Mucosa of stomach (tissue), 1 donor: Measurements from ENCODE around the gene GRM8.

Source experiments
- H3K27me3 ChIP-seq: one replicate; pipeline ENCODE4 v1.7.0; 2013; ENCODE audit warnings: mild to moderate bottlenecking, low read length; ENCODE audit not compliant: control insufficient read depth, insufficient read depth
- H3K36me3 ChIP-seq: one replicate; pipeline ENCODE4 v1.7.0; 2013; ENCODE audit warnings: low read length; ENCODE audit not compliant: control insufficient read depth, insufficient read depth
- H3K4me1 ChIP-seq: one replicate; pipeline ENCODE4 v1.7.0; 2013; ENCODE audit warnings: mild to moderate bottlenecking, low read length; ENCODE audit not compliant: control insufficient read depth, insufficient read depth
- H3K4me3 ChIP-seq: one replicate; pipeline ENCODE4 v1.7.0; 2013; ENCODE audit warnings: low read length
- H3K9ac ChIP-seq: one replicate; pipeline ENCODE4 v1.7.0; 2013; ENCODE audit warnings: mild to moderate bottlenecking, low read length, moderate library complexity
- H3K9me3 ChIP-seq: one replicate; pipeline ENCODE4 v1.7.0; 2013; ENCODE audit warnings: mild to moderate bottlenecking, low read length, moderate library complexity; ENCODE audit not compliant: control insufficient read depth
- donor health status: Pancreatic carcinoma.

The GRM8 gene

DNA sequence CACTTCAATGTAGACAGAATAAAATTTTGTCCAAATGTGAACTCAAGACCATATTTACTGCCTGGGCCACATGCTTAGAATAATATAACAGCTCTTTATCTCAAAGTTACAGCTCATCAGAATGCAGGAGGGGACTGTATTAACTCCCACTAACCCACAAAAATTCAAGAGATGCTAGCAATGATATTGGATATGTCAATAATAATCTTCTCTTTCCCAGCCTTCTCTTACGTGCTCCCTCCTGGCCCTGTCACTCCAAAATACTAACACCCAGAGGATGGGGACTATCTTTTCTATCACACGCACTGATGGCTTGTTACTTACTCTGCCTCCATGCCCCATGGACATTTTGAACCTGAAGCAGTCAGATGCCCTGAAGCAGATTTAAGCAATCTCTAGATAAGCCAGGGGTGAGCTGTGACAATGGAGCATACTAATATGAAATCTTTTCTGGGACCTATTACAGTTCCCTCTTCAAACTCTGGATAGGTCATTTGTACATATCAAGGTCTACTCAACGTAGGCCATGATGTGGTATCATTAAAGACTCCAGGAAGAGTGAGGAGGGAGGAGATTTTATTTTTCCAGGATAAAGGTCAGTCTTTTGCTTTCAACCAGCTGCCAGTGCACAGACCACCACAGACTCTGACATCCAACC is 803.0 kb downstream of the GRM8 start:
- Histone ChIP-seq H3K27me3 (no peaks in the 10 kb centered on the region), H3K9me3 (no peaks in the 10 kb centered on the region), H3K4me3 (no peak overlapping the region), H3K36me3 (no peaks in the 10 kb centered on the region), H3K9ac (no peak overlapping the region), H3K4me1 (no peaks in the 10 kb centered on the region)

DNA sequence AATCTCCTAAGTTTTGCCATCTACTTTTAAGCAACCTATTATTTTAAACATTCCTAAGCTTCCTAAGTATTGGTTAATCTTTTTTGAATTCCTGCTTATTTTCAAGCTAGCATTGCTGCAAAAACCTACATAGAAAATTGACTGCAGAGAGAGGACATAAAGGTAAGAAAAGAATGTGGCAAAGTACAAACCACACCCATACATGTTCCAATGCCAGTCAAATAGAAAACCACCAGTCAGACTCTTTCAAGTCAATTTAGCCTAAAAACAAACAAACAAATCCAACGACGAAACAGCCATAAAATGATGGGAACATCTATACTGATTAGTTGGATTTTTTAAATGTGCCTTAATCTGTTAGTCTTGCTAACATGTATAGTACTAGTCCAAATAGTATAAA is 804.8 kb downstream of the GRM8 start:
- H3K4me1 ChIP-seq: no peaks in the 10 kb centered on the region
- no peaks in the 10 kb centered on the region for H3K27me3 ChIP-seq
- no peak overlapping the region for H3K9ac ChIP-seq
- no peaks in the 10 kb centered on the region for H3K9me3 ChIP-seq
- H3K4me3 ChIP-seq: no peak overlapping the region
- no peaks in the 10 kb centered on the region for H3K36me3 ChIP-seq

DNA sequence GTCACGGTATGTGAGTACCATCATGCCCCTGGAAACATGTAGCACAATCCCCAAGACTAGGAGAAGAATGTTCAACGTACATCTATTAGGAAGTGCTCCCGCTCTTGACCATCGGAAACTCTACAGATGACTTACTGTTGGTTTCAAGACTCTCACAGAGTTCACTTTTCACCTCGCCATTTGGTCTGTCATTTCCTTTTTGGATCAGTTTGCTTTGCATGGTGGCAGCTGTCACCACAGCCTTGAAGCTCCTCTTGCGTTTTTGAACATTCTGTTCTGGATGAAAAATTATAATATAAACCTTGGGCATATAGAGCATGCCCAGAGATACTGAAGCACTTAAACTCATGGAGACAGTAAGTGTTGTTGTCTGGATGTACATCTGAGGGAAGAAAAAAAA is 806.8 kb downstream of the GRM8 start:
- Histone ChIP-seq H3K36me3 (no peaks in the 10 kb centered on the region), H3K27me3 (no peaks in the 10 kb centered on the region), H3K4me1 (no peaks in the 10 kb centered on the region), H3K4me3 (no peak overlapping the region), H3K9ac (no peak overlapping the region), H3K9me3 (no peaks in the 10 kb centered on the region)

DNA sequence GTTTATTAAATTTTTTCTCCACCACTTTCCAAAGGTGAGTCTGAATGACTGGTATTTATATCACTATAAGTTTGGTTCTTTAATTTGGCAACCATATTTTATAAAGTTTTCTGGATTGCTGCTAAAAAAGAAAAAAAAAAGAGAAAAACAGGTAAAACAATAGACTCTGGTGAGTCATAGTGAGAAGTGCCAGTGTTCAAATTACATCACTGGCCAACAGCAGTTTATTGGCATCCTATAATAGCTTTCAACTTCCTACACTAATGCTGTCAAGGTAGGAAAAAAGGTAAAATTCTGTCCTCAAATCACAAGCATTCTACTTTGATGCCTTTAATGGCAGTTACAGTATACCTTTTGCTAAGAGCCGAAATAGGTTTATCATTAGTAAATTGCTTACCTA is 808.8 kb downstream of the GRM8 start:
- Histone ChIP-seq H3K4me1 (no peaks in the 10 kb centered on the region), H3K27me3 (no peaks in the 10 kb centered on the region), H3K9ac (no peak overlapping the region), H3K36me3 (no peaks in the 10 kb centered on the region), H3K9me3 (no peaks in the 10 kb centered on the region), H3K4me3 (no peak overlapping the region)

DNA sequence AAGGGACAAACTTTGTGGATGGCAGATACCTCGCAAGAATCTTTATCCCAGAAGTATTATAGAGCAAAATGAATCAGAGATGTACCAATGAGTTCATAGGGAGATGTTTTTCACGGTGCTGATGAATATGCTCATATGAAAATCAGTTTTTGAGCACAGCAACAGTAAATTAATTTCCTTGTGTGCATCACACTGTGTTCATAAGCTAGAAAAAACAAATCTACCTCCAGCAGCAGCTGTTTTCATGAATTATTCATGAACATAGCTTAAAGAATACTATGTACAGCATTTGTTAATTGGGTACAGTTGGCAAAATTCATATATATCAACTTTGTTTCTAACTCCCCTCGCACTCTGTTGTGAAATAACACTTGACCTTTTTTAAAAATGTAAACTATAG is 809.8 kb downstream of the GRM8 start:
- no peak overlapping the region for H3K4me3 ChIP-seq
- no peaks in the 10 kb centered on the region for H3K36me3 ChIP-seq
- H3K9ac ChIP-seq: no peak overlapping the region
- H3K4me1 ChIP-seq: no peaks in the 10 kb centered on the region
- H3K9me3 ChIP-seq: no peaks in the 10 kb centered on the region
- H3K27me3 ChIP-seq: no peaks in the 10 kb centered on the region

DNA sequence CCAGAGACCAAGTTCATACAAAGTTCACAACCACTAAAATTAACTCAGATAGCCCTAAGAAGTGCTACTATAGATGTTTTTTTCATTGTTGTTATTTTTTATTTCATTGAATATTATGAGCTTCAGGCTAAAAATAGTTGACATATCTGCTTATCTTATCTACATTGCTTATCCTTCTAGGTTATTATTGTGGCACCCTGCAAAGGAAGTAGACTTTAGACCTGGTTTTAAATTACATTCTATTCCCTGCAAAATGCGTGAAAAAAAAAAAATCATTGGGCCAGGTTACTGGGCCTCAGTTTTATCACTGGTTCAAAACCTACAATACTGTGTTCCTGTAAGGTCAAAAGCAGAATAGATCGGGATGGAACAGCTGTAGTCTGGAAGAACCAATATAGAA is 811.0 kb downstream of the GRM8 start:
- Histone ChIP-seq H3K36me3 (no peaks in the 10 kb centered on the region), H3K4me3 (no peak overlapping the region), H3K27me3 (no peaks in the 10 kb centered on the region), H3K4me1 (no peaks in the 10 kb centered on the region), H3K9ac (no peak overlapping the region), H3K9me3 (no peaks in the 10 kb centered on the region)

DNA sequence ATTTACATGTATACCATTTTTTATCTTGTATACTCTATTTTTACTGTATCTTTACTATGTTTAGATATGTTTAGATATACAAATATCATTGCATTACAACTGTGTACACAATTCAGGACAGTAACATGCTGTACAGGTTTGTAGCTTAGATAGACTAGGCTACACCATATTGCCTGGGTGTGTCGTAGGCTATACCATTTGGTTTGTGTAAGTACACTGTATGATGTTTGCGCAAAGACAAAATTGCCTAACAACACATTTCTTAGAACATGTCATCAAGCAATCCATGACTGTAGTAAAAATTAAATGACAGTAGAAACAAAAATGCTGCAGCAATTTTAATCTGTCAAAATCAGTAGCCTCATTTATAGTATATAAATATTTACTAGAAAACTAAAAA is 812.2 kb downstream of the GRM8 start:
- Histone ChIP-seq H3K4me3 (no peak overlapping the region), H3K4me1 (no peaks in the 10 kb centered on the region), H3K9ac (no peak overlapping the region), H3K36me3 (no peaks in the 10 kb centered on the region), H3K9me3 (no peaks in the 10 kb centered on the region), H3K27me3 (no peaks in the 10 kb centered on the region)

DNA sequence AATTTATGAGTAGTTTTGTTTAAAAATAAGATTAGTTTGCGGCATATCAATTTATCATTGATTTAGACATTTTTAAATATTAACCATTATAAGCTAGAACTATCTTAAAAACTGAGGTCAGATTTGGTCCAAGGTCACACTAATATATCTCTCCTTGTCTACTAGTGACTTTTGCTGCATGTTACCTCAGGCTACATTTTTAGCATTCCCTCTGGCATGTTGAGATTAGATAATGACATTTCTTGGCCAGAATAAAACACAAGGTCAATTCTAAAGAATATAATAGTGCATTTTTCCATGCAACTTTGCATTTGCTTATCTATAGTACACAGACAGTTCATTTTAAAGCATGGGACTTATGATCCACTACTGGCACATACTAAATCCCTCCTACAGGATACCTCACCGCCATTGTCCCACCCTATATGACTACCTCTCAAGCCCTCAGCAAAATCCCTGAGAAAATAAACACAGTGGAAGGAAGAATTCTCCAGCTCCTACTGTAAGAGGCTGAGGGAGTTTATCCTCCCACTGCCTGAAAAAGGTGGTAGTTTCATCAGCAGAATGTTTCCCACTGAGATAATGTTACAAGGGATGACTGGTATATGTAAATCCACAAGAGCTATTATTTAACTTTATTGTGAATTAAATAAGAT is 816.4 kb downstream of the GRM8 start:
- no peaks in the 10 kb centered on the region for H3K27me3 ChIP-seq
- H3K4me3 ChIP-seq: no peak overlapping the region
- no peak overlapping the region for H3K9ac ChIP-seq
- no peaks in the 10 kb centered on the region for H3K4me1 ChIP-seq
- no peaks in the 10 kb centered on the region for H3K36me3 ChIP-seq
- H3K9me3 ChIP-seq: no peaks in the 10 kb centered on the region

DNA sequence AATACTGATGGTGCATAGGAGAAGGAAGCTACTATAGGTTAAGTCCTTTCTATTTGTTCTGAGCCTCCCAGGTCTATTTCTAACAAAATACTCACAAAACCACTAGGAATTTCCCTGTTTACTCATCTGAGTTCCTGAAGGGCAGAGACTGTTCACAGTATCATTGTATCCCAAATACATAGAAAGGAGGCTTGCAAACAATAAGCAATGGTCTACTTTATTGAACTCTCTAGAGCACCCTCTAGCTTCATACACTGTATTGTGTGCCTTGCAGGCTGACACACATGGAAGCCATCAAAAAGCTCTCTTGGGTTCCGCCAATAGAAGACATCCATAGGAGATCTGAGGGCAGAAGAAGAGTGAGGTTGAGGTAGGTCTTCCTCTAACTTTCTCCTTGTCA is 826.1 kb downstream of the GRM8 start:
- H3K27me3 ChIP-seq: no peaks in the 10 kb centered on the region
- no peaks in the 10 kb centered on the region for H3K4me1 ChIP-seq
- no peak overlapping the region for H3K4me3 ChIP-seq
- no peaks in the 10 kb centered on the region for H3K9me3 ChIP-seq
- H3K9ac ChIP-seq: no peak overlapping the region
- H3K36me3 ChIP-seq: no peaks in the 10 kb centered on the region

DNA sequence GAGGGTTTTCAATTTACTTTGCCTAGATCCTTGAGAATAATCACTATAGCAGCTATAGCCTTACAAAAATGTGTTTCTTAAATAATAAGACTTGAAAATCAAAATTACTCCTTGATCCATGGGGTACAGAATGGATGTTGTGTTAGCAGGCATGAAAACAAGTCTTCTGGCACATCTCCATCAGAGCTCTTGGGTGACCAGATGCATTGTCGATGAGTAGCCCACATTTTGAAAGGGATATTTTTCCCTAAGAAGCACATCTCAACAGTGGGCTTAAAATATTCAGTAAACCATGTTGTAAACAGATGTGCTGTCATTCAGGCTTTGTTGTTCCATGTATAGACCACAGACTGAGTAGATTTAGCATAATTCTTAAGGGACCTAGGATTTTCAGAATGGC is 827.8 kb downstream of the GRM8 start:
- H3K9me3 ChIP-seq: no peaks in the 10 kb centered on the region
- H3K36me3 ChIP-seq: no peaks in the 10 kb centered on the region
- no peaks in the 10 kb centered on the region for H3K4me1 ChIP-seq
- H3K27me3 ChIP-seq: no peaks in the 10 kb centered on the region
- H3K9ac ChIP-seq: no peak overlapping the region
- H3K4me3 ChIP-seq: no peak overlapping the region

DNA sequence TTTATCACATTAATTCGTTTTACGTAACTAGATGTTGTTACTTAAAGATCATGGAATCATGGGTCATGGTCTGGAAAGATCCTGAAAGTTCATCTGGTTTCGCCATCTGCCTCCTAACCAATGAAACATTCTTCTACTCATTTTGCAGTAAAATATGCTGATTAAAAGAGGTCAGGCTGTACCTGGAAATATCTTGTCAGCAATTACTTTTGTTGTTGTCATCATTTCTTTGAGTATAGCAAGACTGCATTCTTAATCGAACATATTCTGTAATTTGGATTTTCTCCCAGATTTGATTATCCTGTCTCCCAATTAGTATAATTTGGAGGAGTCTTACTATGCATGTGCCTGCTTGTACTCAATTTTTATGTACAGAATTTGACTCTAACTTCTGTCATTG is 833.7 kb downstream of the GRM8 start:
- Histone ChIP-seq H3K4me3 (no peak overlapping the region), H3K27me3 (no peaks in the 10 kb centered on the region), H3K9me3 (no peaks in the 10 kb centered on the region), H3K9ac (no peak overlapping the region), H3K36me3 (no peaks in the 10 kb centered on the region), H3K4me1 (no peaks in the 10 kb centered on the region)

DNA sequence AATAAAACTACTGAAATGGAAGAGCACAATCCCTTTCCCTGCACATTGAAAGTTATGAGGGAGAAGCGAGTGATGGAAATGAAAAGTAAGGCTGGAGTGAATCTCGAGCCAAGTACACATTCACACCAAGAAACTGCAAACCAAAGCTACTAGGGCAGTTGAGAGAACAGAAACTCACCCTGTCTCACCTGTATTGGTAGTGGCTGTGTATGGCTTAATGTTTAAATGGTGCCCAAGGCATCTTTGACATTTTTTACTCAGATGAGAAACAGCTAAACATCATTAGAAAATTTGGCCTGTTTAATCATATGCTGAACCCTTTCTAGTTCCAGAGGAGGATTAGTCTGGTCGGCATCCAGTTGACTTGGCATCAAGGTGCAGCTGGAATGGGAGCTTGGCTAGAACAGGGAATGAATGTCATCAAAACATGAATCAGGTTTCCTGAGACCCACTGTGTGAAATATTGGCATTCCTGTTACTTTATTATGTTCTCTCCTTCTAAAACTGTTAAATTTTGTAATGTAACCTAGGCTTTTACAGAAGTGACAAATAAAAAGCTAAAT is 840.8 kb downstream of the GRM8 start:
- H3K4me1 ChIP-seq: no peaks in the 10 kb centered on the region
- no peak overlapping the region for H3K9ac ChIP-seq
- H3K27me3 ChIP-seq: no peaks in the 10 kb centered on the region
- no peaks in the 10 kb centered on the region for H3K36me3 ChIP-seq
- H3K9me3 ChIP-seq: no peaks in the 10 kb centered on the region
- H3K4me3 ChIP-seq: no peak overlapping the region
